ENCODE results near the gene NCKAP5. TPM values are rescaled to one million over a fixed set of nuclear protein-coding genes. Genes with fewer than 3 reads are reported as not detected.

The NCKAP5 gene
- polyA plus RNA-seq, 2 of the 4 experiments (the other 2 are of a cell fraction), result 3.0 to 4.1 TPM

DNA sequence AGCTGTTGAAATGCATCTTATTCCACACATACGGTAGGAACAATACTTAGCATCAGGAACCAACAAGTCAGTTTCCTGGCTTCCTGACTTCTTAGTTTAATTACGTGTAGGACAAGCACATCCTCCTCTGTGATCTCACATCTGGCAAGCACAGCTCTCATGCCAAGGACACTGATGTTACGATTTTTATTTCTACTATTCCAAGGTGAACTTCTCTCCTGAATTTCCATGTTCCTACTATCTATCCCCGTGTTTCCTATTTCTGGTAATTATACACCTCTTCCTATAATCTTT lies 374.0 kb downstream of the NCKAP5 start:
- ATAC-seq (peak; percentile 47 to 64; a peak in 3 of 6 replicates), DNase-seq (ENCODE audit: low read depth in 1 of 2, low spot score in 1 of 2) (no peak), FAIRE-seq (no peak)
- Histone ChIP-seq H3K9me3 (0 out of 3 replicates have a peak, but pooled peaks cover 3% of the 10 kb centered on the region), H3K27ac (peak overlapping the region; percentile 66 to 81), H3K4me2 (peak overlapping the region; percentile 83), H3K4me3 (peak overlapping the region; percentile 15; the same call in 2 of the 3 replicates), H3K4me1 (peaks cover 59% of the 10 kb centered on the region)
- TF ChIP-seq TP53 (CRISPR knock-in tag; IDR thresholded peaks at IDR 0.05) (no peak), JUNB (IDR thresholded peaks at IDR 0.05) (no peak), HOXB5 (CRISPR knock-in tag; IDR thresholded peaks at IDR 0.05) (no peak), CEBPB (IDR thresholded peaks at IDR 0.05) (peak in 1 of 2 experiments; percentile 3; a peak in 1 of 4 replicates)
- 10% methylated on average over 4 of the region's 4 CpGs for WGBS (ENCODE audit: missing lambda C conversion rate)
- POLR2A ChIA-PET, result interaction anchor here (1.0 to 1.9 kb wide), 2 partner anchors 71 to 73 kb away, joined by 3 to 5 read pairs; no protein-coding TSS in a partner anchor
- CTCF ChIA-PET, result interaction anchor here (0.7 to 2.8 kb wide), 7 partner anchors 14 to 650 kb away, joined by 3 to 11 read pairs (median 4); no protein-coding TSS in a partner anchor

DNA sequence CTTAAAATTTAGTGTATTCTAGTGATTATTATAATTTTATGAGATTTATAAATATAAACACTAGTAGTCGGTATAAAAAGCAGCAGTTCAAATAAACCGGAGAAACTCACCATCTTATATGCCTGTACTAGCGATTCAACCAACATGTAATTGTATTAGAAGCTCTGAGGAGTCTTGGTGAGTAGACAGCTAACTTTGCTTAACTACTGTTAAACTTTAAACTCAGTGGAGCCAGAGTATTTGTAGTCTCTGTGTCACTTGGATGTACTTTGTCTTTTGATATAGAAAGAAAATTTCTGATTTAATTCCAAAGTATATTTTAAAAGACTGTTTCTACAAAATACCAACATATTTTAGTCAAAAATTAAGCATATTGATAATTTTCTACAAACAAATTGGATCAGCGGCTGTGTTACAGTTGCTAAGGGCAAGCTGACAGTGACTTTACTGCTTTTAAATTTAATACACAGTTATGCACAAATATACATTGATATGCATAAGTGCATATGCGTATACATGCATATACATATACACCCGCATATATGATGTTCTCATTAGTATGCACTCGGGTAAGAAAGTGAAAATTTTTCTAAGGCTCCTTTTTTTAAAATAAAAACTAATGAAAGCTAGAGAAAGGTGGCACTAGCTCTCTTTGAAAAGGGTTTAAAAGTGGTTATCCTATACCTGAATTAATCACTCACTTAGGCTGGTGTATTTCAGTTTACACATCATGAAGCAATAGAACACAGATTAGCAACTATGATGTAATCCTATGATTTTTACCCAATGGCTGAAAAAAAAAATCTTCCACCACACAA lies 374.5 kb downstream of the NCKAP5 start:
- ATAC-seq, result peak; percentile 42 to 74; a peak in 5 of 6 replicates
- TF ChIP-seq SMC3 (IDR thresholded peaks at IDR 0.05) (peak; percentile 54; the same call in 2 of the 3 replicates), CEBPB (IDR thresholded peaks at IDR 0.05) (peak; percentile 74 to 90), MYC (IDR thresholded peaks at IDR 0.05; ENCODE audit: borderline replicate concordance, low read length) (no peak), RAD21 (conservative IDR thresholded peaks at IDR 0.05 in 1 of 2, IDR thresholded peaks at IDR 0.05 in 1 of 2) (peak in 1 of 2 experiments; percentile 63; a peak in 3 of 5 replicates)
- TF ChIP-seq, protein P1, sequence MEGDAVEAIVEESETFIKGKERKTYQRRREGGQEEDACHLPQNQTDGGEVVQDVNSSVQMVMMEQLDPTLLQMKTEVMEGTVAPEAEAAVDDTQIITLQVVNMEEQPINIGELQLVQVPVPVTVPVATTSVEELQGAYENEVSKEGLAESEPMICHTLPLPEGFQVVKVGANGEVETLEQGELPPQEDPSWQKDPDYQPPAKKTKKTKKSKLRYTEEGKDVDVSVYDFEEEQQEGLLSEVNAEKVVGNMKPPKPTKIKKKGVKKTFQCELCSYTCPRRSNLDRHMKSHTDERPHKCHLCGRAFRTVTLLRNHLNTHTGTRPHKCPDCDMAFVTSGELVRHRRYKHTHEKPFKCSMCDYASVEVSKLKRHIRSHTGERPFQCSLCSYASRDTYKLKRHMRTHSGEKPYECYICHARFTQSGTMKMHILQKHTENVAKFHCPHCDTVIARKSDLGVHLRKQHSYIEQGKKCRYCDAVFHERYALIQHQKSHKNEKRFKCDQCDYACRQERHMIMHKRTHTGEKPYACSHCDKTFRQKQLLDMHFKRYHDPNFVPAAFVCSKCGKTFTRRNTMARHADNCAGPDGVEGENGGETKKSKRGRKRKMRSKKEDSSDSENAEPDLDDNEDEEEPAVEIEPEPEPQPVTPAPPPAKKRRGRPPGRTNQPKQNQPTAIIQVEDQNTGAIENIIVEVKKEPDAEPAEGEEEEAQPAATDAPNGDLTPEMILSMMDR (IDR thresholded peaks at IDR 0.05), result peak; percentile 25; the same call in 2 of the 3 replicates
- POLR2A ChIA-PET, result interaction anchor here (1.0 to 1.9 kb wide), 2 partner anchors 72 to 73 kb away, joined by 3 to 5 read pairs; no protein-coding TSS in a partner anchor
- 27% methylated on average over 7 of the region's 7 CpGs for WGBS (ENCODE audit: missing lambda C conversion rate)
- peak overlapping the region; percentile 66 to 81 for H3K27ac ChIP-seq
- H3K4me3 ChIP-seq, result peak overlapping the region; percentile 15; the same call in 2 of the 3 replicates
- FAIRE-seq, result no peak
- DNase-seq (ENCODE audit: low read depth in 1 of 2, low spot score in 1 of 2), result peak in 1 of 2 experiments; percentile 20
- CTCF ChIA-PET, result interaction anchor here (0.7 to 2.8 kb wide), 7 partner anchors 13 to 650 kb away, joined by 3 to 11 read pairs (median 4); no protein-coding TSS in a partner anchor
- peak overlapping the region; percentile 83 for H3K4me2 ChIP-seq
- H3K9me3 ChIP-seq, result 0 out of 3 replicates have a peak, but pooled peaks cover 3% of the 10 kb centered on the region
- H3K4me1 ChIP-seq, result peaks cover 53% of the 10 kb centered on the region

DNA sequence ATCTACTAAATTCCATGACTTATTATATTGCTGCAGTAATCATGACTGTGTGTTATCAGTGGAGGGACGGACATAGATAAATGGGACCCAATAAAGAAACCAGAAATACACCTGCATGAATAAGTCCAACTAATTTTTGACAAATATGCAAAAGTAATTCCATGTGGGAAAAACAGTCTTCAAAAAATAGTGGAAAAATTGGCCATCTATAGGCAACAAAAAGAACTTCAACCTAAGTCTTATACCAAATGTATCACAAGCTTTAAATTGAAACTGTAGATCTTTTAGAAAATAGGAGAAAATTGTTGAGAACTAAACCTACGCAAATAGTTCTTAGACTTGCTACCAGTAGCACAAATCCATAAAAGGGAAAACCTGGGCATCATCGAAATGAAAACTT lies 376.2 kb downstream of the NCKAP5 start:
- Histone ChIP-seq H3K4me3 (no peak overlapping the region), H3K4me1 (peaks cover 36% of the 10 kb centered on the region), H3K9me3 (0 out of 3 replicates have a peak, but pooled peaks cover 3% of the 10 kb centered on the region), H3K27ac (no peak overlapping the region), H3K4me2 (no peak overlapping the region)
- DNase-seq (ENCODE audit: low read depth in 1 of 2, low spot score in 1 of 2), result no peak
- WGBS (ENCODE audit: missing lambda C conversion rate), result 85% methylated on average over 3 of the region's 3 CpGs
- no peak for ATAC-seq
- ChIA-PET POLR2A (no interaction called here), CTCF (interaction anchor here (0.6 to 1.0 kb wide), 2 partner anchors 523 to 627 kb away, joined by 3 read pairs; no protein-coding TSS in a partner anchor)
- TF ChIP-seq, protein P2, sequence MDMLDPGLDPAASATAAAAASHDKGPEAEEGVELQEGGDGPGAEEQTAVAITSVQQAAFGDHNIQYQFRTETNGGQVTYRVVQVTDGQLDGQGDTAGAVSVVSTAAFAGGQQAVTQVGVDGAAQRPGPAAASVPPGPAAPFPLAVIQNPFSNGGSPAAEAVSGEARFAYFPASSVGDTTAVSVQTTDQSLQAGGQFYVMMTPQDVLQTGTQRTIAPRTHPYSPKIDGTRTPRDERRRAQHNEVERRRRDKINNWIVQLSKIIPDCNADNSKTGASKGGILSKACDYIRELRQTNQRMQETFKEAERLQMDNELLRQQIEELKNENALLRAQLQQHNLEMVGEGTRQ (IDR thresholded peaks at IDR 0.05), result no peak
- TF ChIP-seq, protein P3, sequence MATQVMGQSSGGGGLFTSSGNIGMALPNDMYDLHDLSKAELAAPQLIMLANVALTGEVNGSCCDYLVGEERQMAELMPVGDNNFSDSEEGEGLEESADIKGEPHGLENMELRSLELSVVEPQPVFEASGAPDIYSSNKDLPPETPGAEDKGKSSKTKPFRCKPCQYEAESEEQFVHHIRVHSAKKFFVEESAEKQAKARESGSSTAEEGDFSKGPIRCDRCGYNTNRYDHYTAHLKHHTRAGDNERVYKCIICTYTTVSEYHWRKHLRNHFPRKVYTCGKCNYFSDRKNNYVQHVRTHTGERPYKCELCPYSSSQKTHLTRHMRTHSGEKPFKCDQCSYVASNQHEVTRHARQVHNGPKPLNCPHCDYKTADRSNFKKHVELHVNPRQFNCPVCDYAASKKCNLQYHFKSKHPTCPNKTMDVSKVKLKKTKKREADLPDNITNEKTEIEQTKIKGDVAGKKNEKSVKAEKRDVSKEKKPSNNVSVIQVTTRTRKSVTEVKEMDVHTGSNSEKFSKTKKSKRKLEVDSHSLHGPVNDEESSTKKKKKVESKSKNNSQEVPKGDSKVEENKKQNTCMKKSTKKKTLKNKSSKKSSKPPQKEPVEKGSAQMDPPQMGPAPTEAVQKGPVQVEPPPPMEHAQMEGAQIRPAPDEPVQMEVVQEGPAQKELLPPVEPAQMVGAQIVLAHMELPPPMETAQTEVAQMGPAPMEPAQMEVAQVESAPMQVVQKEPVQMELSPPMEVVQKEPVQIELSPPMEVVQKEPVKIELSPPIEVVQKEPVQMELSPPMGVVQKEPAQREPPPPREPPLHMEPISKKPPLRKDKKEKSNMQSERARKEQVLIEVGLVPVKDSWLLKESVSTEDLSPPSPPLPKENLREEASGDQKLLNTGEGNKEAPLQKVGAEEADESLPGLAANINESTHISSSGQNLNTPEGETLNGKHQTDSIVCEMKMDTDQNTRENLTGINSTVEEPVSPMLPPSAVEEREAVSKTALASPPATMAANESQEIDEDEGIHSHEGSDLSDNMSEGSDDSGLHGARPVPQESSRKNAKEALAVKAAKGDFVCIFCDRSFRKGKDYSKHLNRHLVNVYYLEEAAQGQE (IDR thresholded peaks at IDR 0.05), result no peak
- TF ChIP-seq, protein P4, sequence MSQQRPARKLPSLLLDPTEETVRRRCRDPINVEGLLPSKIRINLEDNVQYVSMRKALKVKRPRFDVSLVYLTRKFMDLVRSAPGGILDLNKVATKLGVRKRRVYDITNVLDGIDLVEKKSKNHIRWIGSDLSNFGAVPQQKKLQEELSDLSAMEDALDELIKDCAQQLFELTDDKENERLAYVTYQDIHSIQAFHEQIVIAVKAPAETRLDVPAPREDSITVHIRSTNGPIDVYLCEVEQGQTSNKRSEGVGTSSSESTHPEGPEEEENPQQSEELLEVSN (IDR thresholded peaks at IDR 0.05; ENCODE audit: borderline replicate concordance, low read depth), result no peak
- TF ChIP-seq ZNF302 (CRISPR knock-in tag; IDR thresholded peaks at IDR 0.05) (no peak), POLR2AphosphoS2 (conservative IDR thresholded peaks at IDR 0.05; ENCODE audit: low read length) (no peak), NPAS2 (CRISPR knock-in tag; IDR thresholded peaks at IDR 0.05; ENCODE audit: borderline replicate concordance) (no peak), TP53 (CRISPR knock-in tag; IDR thresholded peaks at IDR 0.05) (no peak), FOSB (CRISPR knock-in tag; IDR thresholded peaks at IDR 0.05) (no peak)
- no peak for FAIRE-seq

Measured in A549 (cell line).